Stimulated activated CD4-positive, alpha-beta T cell treated with anti-CD3 and anti-CD28 coated beads, Interleukin-2, amount 100 ng/mL, for 48 hours (primary cell): Measurements from ENCODE around the gene CDCA3.

Source experiments
- DNase-seq, 2 donors: peaks; one replicate each; pipeline ENCODE4 v3.0.0-alpha.2; 2020

CDCA3 gene

GRCh38 chr12:6819106-6820030 lies 31.7 kb downstream of the CDCA3 start:
- no peak for DNase-seq

GRCh38 chr12:6818645-6819044 lies 32.4 kb downstream of the CDCA3 start:
- DNase-seq = no peak

GRCh38 chr12:6818222-6818621 lies 32.9 kb downstream of the CDCA3 start:
- DNase-seq = no peak

- DNase-seq = no peak
Observed at GRCh38 chr12:6817662-6818157, 33.4 kb downstream of the CDCA3 start.

- no peak for DNase-seq
Observed at GRCh38 chr12:6817098-6817497, 34.0 kb downstream of the CDCA3 start.

GRCh38 chr12:6816598-6816997 lies 34.5 kb downstream of the CDCA3 start:
- no peak for DNase-seq

GRCh38 chr12:6813363-6813762 lies 37.7 kb downstream of the CDCA3 start:
- no peak for DNase-seq

GRCh38 chr12:6810758-6811157 lies 40.3 kb downstream of the CDCA3 start:
- DNase-seq = no peak

GRCh38 chr12:6809056-6809455 lies 42.0 kb downstream of the CDCA3 start:
- DNase-seq = no peak

- DNase-seq = no peak
Observed at GRCh38 chr12:6807170-6807569, 43.9 kb downstream of the CDCA3 start.

- DNase-seq = no peak
Observed at GRCh38 chr12:6799147-6799546, 51.9 kb downstream of the CDCA3 start.
